ENCODE measurements around the gene ATG14.

GRCh38 chr14:55356913-55357312, 54.7 kb downstream of the ATG14 start:
- no peak for TF ChIP-seq CTCF (IDR thresholded peaks at IDR 0.05)
- TF ChIP-seq POLR2A (IDR thresholded peaks at IDR 0.05) = no peak
- TF ChIP-seq POLR2AphosphoS5 (IDR thresholded peaks at IDR 0.05) = no peak
